ENCODE results near the gene RASL11B. TPM values are rescaled to one million over a fixed set of nuclear protein-coding genes. Genes with fewer than 3 reads are reported as not detected.

Gene RASL11B
- polyA plus RNA-seq, 4 donors = 26.7 to 49.2 (median 37.6) TPM

DNA sequence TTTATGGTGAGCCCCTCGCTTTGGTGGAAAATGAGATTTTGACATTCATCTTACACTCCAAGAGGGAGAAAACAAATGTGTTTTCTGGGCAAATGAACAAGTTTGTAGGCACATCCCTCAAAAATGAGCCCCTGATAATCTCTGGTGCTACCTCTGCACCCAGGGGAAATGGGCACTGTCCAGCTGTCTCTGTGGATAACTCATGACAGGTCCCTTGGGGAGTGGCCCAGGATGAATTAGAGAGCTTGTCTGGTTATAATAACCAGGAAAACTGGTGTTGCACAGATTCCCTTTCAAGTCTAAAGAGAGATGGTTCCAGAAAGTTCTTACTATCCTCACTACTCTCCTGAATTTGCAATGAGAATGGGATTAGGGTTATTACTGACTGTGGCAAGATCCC lies 7.5 kb downstream of the RASL11B start:
- no peak for DNase-seq (ENCODE audit: low read depth in 4 of 4, low spot score in 3 of 4)

DNA sequence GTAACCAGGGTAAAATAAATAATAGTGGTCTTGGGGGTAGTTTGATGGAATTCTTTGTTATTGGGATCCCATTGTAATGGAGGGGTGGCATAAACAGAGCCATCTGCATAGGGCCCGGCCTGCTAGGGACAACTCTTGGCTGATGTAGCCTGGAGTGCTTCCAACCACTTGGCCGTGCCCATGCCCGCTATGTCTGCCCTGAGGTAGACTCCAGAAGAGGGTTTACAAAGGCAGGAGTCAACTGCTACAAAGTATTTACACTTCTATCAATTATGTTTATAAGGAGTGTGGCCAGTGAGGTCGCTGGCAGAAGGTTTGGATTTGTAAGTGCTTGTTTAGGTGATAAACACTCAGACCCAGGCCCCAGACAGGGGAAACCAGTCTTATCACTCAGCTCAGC lies 8.1 kb downstream of the RASL11B start:
- no peak for DNase-seq (ENCODE audit: low read depth in 4 of 4, low spot score in 3 of 4)

DNA sequence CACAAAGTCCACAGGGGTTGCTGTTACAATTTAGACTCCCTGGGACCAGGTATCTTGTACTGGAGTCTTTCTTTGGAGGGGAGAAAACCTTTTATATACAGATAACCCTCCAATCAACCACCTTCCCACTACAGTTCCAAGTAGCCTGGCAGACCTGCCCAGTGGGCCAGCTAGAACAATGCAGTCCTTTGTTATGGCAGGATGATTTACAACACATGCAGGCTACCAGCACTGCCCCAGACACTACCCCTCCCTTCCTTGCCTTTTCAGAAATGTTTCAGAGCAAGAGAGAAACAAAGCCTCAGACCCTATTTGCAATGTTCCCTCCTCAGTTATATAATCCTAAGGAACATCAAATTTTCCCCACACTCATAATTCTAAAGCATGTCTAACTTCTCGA lies 11.1 kb downstream of the RASL11B start:
- no peak for DNase-seq (ENCODE audit: low read depth in 4 of 4, low spot score in 3 of 4)

DNA sequence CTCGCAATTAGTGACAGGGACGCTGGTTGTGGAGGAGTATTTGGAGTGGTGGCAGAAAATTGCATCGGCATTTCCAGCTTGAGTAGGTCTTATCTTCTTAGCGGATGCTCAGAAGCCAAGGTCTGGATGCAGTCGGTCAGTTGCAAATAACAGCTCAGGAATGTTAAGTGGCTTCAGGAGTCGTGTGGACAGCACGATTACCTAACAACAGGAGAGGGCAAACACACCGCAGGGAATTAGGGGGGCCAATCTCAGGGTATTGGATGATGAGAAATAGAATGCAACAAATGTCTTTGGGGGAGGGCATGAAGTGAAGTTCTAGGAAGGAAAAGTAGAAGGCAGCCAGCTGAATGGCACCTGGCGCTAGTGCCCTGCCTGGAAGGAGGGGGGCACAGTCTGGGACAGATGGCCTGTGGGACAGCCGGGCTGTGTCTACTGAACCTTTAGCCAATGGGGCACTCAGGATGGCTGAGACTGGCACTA lies 11.8 kb downstream of the RASL11B start:
- no peak for DNase-seq (ENCODE audit: low read depth in 4 of 4, low spot score in 3 of 4)

DNA sequence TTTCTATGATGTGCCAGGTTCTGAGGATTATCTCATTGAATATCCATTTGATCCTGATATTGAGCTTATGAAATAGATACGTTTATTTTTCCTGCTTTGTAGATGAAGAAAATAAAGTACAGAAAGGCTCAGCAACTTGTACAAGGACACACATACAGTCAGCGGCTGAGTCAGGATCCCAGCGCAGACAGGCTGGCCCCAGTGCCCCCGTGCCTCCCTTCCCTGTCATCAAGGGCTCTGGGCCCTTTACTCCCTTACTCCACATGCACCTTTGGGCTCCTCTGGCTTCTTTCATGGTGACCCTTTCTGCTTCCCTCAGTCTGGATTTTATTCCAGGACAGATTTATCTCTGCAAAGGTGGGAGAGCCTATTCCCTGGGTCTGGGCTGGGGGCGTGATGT lies 12.8 kb downstream of the RASL11B start:
- no peak for DNase-seq (ENCODE audit: low read depth in 4 of 4, low spot score in 3 of 4)

DNA sequence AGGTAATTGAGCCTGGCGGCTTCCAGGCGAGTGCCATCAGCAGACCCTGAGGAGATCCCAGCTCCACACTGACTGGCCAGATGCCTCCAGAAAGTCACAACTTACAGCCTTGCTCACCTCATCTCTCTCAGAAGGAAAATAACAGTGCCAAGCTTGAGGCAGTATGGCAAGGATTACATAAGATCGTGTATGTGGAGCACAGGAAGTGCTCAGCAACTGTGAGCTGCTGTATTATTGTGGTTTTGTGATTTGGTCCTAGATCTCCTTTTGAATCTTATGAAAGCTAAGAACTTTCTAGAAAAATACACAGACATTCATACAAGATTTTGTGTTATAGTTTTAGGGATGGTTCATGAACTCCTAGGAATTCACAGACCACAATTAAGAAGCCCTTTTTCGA lies 14.0 kb downstream of the RASL11B start:
- DNase-seq (ENCODE audit: low read depth in 4 of 4, low spot score in 3 of 4) = no peak

DNA sequence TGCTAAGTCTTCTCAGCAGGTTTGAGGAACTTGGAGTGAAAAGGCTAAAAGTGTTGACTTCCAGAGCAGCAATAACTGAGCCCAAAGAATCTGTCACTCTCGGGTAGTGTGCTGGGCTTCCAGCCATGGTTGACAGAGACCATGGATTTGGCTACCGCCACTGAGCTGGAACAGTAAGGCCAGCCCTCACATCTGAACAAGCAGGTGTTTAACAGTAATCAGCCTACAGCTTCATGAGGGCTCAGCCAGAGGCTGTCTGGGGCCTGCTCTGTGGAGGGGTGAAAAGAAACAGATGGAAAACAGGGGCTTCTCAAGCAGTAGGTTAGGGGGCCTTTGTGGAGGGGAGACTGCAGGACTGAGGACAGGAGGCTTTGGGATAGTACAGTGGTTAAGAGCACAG lies 14.9 kb downstream of the RASL11B start:
- no peak for DNase-seq (ENCODE audit: low read depth in 4 of 4, low spot score in 3 of 4)

DNA sequence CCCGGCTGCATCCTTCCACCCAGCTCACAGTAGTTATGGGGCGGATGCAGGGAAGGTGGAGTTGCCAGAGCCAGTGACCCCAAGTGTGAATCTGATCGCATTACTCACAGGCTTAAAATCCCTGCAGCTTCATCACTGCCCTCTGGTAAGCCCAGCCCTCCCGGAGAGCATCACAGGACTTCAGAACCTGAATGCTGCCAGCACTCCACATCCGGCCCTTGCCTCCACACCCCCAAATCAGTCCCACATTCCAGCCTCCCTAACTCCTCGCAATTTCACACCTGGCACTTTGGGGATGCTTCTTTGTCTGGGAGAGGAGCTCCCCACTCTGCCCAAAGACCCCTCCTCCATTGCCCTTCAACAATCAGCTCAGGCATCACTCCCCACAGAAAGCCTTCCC lies 15.6 kb downstream of the RASL11B start:
- no peak for DNase-seq (ENCODE audit: low read depth in 4 of 4, low spot score in 3 of 4)

DNA sequence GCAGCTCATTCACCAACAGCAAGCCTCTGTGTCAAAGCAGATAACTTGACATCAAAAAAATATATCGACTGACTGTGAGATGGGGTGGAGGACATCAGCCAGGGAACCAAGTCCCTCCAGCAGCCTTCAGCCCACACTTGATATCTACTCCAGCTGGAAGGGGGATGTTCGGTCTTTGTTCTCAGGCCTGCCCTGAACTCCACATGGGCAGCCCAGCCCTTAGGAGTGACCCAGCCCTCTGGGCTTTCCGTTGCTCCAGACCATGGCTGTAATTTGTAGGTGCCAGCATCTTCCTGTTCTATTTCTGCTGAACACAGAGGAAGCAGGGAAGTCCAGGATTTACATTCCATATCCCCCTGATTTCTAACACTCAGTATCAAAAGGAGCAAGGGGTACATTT lies 17.4 kb downstream of the RASL11B start:
- DNase-seq (ENCODE audit: low read depth in 4 of 4, low spot score in 3 of 4) = no peak

DNA sequence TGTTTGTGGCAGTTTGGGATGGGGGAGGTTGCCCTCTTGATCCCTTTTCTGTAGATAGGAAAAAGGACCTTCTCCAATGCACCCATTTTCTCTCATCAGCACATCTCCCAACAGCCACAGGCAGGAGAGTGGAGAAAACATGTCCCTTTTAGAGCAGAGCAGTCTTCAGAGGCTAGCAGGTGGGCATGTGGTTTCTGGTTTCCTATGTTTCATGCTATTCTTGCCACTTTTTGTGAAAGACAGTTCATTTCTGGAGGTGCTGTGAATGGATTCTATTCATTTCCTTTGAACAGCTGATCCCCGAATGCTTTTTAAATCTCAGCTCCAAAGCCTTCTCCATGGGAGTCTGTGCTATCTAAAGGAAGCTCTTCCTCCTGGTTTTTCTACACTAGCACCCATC lies 18.9 kb downstream of the RASL11B start:
- DNase-seq (ENCODE audit: low read depth in 4 of 4, low spot score in 3 of 4) = no peak

DNA sequence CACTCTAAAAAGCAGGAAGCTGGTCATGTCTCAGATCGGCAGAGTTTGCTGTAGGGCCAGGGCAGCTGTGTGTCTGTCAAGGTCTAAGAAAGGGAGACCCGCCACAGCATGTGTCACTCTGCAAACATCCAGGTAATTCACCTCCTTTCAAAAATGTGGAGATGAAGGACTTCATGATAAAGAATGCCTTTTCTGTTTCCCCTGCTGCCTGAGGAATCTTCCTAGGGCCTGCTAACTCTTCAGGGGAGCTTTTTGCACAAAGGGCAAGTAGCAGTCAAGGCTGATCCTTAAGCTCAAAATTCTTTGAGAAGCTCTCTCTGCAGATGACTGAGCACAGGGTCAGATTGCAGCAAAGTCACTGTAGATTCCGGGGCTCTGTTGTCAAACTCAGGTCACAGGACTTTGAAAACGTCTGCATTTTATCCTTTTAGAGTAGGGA lies 21.1 kb downstream of the RASL11B start:
- DNase-seq (ENCODE audit: low read depth in 4 of 4, low spot score in 3 of 4) = no peak

DNA sequence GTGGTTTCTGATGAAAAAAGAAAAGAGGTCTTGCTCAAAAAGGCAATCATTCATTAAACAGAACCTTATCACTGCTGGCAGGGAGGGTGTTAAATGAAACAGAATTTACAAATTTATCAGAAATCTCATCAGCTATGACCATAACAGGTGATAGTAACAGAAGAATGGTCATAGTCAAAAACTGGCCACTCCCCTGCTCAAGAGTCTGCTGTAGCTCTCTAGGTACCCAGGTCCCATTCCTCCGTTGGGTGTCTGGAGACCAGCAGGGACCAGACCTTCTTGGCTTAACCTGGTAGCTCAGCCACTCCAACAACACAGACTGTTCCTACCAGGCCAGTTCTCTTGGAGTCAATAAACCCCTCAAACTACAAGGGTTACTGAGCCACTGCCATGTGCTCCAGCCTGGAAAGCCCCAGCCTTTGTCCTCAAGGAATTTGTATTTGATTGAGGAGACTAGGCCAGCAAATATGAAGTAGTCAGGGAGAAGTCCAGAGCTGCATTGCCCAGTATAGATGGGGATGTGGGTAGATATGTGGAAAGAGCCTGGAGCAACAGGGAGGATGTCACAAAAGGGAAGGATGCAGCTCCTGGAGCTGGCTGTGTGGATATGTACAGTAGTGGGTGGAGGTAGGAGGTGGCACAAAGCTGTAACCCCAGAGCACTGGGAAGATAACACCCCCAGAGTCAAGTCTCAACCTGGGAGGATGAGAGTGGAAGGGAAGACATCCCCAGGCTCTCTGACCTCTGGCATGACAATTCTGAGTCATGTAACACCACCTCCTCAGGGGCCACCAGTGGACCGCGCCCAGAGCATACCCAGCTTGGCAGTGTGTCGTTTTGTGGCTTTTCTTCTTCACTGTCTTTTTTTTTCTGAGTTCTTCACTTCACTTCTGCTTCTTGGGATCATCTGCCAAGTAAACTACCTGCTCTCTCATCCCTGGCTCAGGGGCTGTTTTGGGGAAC lies 21.9 kb downstream of the RASL11B start:
- no peak for DNase-seq (ENCODE audit: low read depth in 4 of 4, low spot score in 3 of 4)

DNA sequence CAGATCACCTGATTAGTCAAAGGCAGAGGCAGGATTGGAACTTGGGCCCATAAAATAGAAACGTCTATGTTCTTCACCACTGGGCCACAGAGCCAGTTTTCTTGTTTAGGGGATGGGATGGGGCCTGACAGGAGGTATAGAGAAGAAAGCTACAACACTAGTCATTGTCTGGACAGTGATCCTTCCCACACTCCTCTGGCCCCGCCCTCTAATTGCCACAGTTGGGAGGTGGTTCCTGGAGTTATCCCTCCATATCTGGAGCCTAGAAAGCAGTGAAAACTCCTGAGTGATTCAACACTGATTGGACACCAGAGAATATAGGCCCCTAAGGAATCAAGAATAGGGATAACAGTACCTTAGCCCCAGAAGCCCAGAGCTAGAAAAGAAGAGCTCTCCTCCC lies 22.9 kb downstream of the RASL11B start:
- DNase-seq (ENCODE audit: low read depth in 4 of 4, low spot score in 3 of 4) = no peak

DNA sequence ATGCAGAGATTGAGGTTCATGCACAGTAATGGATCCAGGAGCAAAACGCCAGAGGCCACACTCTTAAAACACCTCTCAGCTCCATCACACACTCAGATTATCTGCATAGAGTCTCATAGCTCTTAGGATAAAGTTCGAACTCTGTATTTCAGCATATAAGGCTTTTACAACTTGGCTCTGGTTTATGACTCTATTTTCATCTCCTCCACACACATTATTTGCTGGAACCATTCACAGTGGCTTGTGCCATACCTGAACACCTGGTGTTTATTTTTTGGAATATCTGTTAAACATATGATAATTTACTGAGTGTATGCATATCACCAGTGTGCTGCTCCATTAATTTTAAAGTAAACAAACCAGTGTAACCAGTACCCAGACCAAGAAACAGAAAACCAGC lies 27.2 kb downstream of the RASL11B start:
- DNase-seq (ENCODE audit: low read depth in 4 of 4, low spot score in 3 of 4) = no peak

DNA sequence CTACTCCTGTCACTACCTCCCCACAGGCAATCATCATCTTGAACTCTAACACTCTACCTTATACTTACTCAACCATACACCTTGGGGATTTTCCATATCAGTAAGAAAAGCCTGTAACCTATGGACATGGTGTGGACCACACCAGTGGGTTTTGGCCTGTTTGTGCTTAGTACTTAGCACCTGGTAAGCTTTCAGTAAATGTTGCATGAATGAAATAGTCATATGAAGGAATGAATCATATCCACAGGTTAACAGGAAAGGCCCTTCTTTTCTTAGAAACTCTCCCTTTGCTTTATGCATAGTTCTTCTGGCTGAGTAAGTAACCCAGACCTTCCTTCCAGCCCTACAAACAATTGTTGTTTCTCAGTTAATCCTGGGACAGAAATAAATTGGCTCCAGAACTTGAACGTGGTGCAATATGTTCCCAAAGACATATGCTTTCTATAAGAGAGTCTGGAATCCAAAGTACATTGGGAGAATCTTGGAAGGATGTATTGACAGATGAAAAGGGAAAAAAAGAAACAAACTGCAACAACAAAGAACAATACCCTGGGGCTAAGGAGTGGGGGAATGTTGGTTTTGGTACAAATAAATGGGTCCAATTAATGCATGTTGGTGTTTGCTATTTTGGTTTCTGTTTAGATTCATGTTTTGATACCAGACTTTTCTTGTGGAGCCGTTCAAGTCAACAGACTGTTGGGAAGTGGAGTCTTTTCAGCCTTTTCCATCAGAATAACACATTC lies 27.8 kb downstream of the RASL11B start:
- DNase-seq (ENCODE audit: low read depth in 4 of 4, low spot score in 3 of 4) = no peak

DNA sequence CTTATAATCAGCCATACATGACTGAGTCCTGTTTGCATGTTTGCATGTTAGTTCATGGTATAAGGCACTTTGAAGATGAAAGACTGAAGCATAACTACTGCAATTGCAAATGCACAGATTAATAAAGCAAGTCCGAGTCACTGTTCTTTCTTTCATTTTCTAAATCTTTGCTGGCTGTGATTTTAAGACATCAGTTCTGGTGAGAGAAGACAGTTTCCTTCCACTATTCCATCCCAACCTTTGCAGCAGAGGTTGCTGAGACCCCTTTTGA lies 28.3 kb downstream of the RASL11B start:
- no peak for DNase-seq (ENCODE audit: low read depth in 4 of 4, low spot score in 3 of 4)

DNA sequence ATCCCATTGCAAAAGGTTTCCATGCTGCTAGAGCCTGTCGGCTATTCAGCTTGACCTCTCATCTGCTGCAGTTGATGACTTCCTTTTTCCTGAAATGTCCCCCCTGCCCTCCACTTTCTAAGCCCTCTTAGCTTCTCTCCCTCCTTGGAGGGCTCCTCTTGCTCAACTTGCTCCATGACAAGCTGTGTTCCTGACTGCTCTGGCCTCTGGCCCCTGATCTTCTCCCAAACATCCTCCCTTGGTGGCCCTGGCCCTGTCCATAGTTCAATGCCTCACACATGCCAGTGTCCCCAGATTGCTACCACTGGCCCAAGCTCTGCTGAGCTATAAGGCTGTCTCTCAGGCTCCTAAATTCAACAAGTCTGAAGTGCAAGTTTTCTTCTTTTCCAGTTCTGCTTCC lies 29.6 kb downstream of the RASL11B start:
- DNase-seq (ENCODE audit: low read depth in 4 of 4, low spot score in 3 of 4) = no peak

DNA sequence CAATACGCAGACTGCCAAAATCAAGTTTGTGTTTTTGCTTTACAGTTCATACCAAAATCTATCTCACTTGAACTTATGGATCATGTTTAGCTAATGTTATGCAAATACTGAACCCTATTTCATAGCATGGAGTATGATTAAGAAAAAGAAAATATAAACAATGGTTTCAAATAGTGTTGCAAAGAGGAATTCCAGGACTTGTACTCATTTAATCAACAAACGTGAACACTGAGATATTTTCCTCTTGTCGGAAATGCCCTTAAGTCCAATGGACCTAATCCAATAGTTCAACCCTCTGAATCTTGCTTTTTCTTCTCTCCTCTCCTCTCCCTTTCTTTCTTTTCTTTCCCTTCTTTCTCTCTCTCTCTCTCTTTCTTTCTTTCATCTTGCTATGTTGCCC lies 30.8 kb downstream of the RASL11B start:
- no peak for DNase-seq (ENCODE audit: low read depth in 4 of 4, low spot score in 3 of 4)

DNA sequence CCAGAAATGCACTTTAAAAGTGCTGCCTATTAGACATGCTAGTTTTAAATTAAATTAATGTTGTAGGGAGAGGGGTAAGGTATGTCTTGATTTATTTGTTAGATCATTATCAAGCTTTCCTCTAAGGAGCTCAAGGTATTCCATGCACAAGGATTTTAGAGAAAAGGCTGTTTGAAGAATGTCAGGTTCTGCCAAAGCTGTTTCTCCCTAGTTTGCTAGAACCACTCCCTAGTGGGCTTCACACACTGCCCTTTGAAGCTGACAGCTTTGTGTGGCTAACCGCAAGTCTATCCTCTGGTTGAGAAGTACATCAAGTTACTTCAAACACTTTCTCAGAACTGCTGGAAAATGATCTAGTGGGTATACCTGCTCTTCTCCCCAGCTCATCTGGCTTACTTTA lies 32.3 kb downstream of the RASL11B start:
- no peak for DNase-seq (ENCODE audit: low read depth in 4 of 4, low spot score in 3 of 4)

DNA sequence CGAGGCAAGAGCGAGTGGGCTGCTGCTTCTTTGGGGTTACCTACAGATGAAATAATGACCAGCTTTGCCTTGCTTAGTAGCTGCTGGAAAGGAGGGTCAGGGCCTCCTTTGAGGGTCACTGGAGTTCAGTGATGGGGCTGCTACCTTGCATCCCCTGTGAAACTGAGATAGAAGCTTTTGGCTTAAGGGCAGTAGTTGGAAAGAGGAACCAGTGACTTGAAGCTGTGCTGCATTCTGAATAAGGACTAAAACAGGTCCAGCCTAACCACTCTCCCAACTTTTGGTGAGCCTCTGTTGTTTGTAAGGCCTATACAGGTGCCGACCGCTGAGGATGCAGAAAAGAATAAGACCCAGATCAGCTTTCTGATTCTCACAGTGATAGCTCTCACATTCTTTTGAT lies 41.2 kb downstream of the RASL11B start:
- no peak for DNase-seq (ENCODE audit: low read depth in 4 of 4, low spot score in 3 of 4)

DNA sequence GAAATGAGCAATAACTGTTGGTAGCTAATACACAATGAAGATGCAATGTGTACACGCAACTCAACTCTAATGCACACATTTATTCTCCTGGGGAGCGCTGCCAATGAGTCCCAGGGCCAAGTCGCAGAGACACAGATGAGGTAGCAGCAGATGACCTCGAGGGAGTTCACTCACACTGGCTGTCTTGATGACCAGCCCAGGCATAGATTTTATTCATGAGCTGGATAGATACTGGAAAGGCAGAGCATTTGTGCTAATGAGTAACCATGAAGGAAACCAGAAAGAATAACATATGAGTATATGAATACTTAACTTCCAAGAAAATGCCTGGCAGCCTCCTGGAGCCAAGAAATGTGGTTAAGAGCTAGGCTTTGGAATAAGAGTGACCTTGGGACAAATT lies 42.3 kb downstream of the RASL11B start:
- DNase-seq (ENCODE audit: low read depth in 4 of 4, low spot score in 3 of 4) = no peak

DNA sequence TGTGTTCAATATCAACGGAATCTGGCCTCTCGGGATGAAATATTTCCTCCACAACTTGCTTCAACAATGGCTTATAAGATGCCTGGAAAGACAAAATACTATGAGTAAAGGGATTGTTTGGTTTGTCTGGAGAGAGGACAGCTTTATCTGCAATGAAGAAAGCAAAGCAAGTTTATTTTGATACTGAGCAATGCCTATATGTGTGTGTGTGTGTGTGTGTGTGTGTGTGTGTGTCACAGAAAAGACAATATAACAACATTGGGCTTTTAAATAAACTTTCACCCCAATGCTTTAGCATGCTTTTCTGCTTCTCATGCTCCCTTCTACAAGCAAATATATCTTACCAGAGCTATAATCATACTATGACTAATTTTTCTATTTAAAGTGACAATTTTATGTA lies 45.4 kb downstream of the RASL11B start:
- no peak for DNase-seq (ENCODE audit: low read depth in 4 of 4, low spot score in 3 of 4)
